ENCODE measurements around the gene CDH19. TPM values are rescaled to one million over a fixed set of nuclear protein-coding genes. Genes with fewer than 3 reads are reported as not detected.
A peak's percentile ranks its signal among the peaks of the same experiment; 100 is the strongest.

The CDH19 gene
- total RNA-seq, 6 experiments from 2014 or later, result not detected

- Mint-ChIP-seq H3K4me3 (no peak overlapping the region), H3K27ac (no peak overlapping the region), H3K4me1 (ENCODE audit: low read depth) (no peaks in the 10 kb centered on the region), H3K36me3 (ENCODE audit: low read depth) (no peaks in the 10 kb centered on the region; the same call in 1 of the 2 replicates), H3K27me3 (ENCODE audit: insufficient read depth) (no peaks in the 10 kb centered on the region), H3K9me3 (peaks cover 35% of the 10 kb centered on the region)
- no peak for TF ChIP-seq CTCF (IDR thresholded peaks at IDR 0.05)
- DNase-seq, result no peak
Observed at GRCh38 chr18:66623821-66624220, 19.9 kb upstream of the CDH19 start.

GRCh38 chr18:66621816-66622576 is 18.1 kb upstream of the CDH19 start:
- no peaks in the 10 kb centered on the region for H3K4me1 Mint-ChIP-seq (ENCODE audit: low read depth)
- H3K27me3 Mint-ChIP-seq (ENCODE audit: insufficient read depth), result no peaks in the 10 kb centered on the region
- H3K4me3 Mint-ChIP-seq, result no peak overlapping the region
- TF ChIP-seq CTCF (IDR thresholded peaks at IDR 0.05), result no peak
- DNase-seq, result no peak
- H3K9me3 Mint-ChIP-seq, result peaks cover 52% of the 10 kb centered on the region
- no peaks in the 10 kb centered on the region; the same call in 1 of the 2 replicates for H3K36me3 Mint-ChIP-seq (ENCODE audit: low read depth)
- H3K27ac Mint-ChIP-seq, result no peak overlapping the region

GRCh38 chr18:66616523-66616983 is 12.7 kb upstream of the CDH19 start:
- H3K4me1 Mint-ChIP-seq (ENCODE audit: low read depth), result no peaks in the 10 kb centered on the region
- no peak for DNase-seq
- TF ChIP-seq CTCF (IDR thresholded peaks at IDR 0.05), result 0 out of 2 replicates have a peak, but pooled peaks have one; percentile 8

GRCh38 chr18:66615176-66615575 is 11.3 kb upstream of the CDH19 start:
- Mint-ChIP-seq H3K27ac (no peak overlapping the region), H3K4me3 (no peak overlapping the region), H3K27me3 (ENCODE audit: insufficient read depth) (no peaks in the 10 kb centered on the region)

More at GRCh38 chr18:66616523-66616983, 12.7 kb upstream of the CDH19 start:
- Mint-ChIP-seq H3K36me3 (ENCODE audit: low read depth) (no peaks in the 10 kb centered on the region), H3K27ac (no peak overlapping the region), H3K4me3 (no peak overlapping the region), H3K27me3 (ENCODE audit: insufficient read depth) (no peaks in the 10 kb centered on the region), H3K9me3 (peaks cover 44% of the 10 kb centered on the region)

GRCh38 chr18:66607632-66608031 is 3.7 kb upstream of the CDH19 start:
- no peak for TF ChIP-seq CTCF (IDR thresholded peaks at IDR 0.05)
- H3K36me3 Mint-ChIP-seq (ENCODE audit: low read depth), result no peaks in the 10 kb centered on the region
- H3K27ac Mint-ChIP-seq, result no peak overlapping the region
- H3K4me1 Mint-ChIP-seq (ENCODE audit: low read depth), result no peaks in the 10 kb centered on the region
- peaks cover 21% of the 10 kb centered on the region for H3K9me3 Mint-ChIP-seq
- H3K4me3 Mint-ChIP-seq, result no peak overlapping the region
- H3K27me3 Mint-ChIP-seq (ENCODE audit: insufficient read depth), result no peaks in the 10 kb centered on the region
- no peak for DNase-seq

More at GRCh38 chr18:66615176-66615575, 11.3 kb upstream of the CDH19 start:
- no peaks in the 10 kb centered on the region for H3K4me1 Mint-ChIP-seq (ENCODE audit: low read depth)
- no peak for DNase-seq
- H3K36me3 Mint-ChIP-seq (ENCODE audit: low read depth), result no peaks in the 10 kb centered on the region
- H3K9me3 Mint-ChIP-seq, result peaks cover 44% of the 10 kb centered on the region
- no peak for TF ChIP-seq CTCF (IDR thresholded peaks at IDR 0.05)
